ENCODE data around the gene SMIM31. TPM values are rescaled to one million over a fixed set of nuclear protein-coding genes. Genes with fewer than 3 reads are reported as not detected.

SMIM31 gene
- total RNA-seq, 1 donor from 2014 or later = not detected

GRCh38 chr4:164799410-164799809, 45.5 kb downstream of the SMIM31 start:
- H3K9me3 Mint-ChIP-seq (ENCODE audit: low read depth) = no peaks in the 10 kb centered on the region
- H3K27ac Mint-ChIP-seq = no peak overlapping the region
- no peaks in the 10 kb centered on the region for H3K36me3 Mint-ChIP-seq (ENCODE audit: insufficient read depth)
- no peak overlapping the region for H3K4me3 Mint-ChIP-seq (ENCODE audit: low read depth)
- peaks cover 7% of the 10 kb centered on the region for H3K4me1 Mint-ChIP-seq (ENCODE audit: low read depth)
- no peak for DNase-seq (ENCODE audit: low spot score, unreplicated experiment)
- no peaks in the 10 kb centered on the region for H3K27me3 Mint-ChIP-seq
- no peak for TF ChIP-seq CTCF (IDR thresholded peaks at IDR 0.05; ENCODE audit: unreplicated experiment)

GRCh38 chr4:164800786-164801185, 46.9 kb downstream of the SMIM31 start:
- H3K36me3 Mint-ChIP-seq (ENCODE audit: insufficient read depth) = no peaks in the 10 kb centered on the region
- no peaks in the 10 kb centered on the region for H3K27me3 Mint-ChIP-seq
- H3K4me3 Mint-ChIP-seq (ENCODE audit: low read depth) = no peak overlapping the region
- no peaks in the 10 kb centered on the region for H3K9me3 Mint-ChIP-seq (ENCODE audit: low read depth)
- DNase-seq (ENCODE audit: low spot score, unreplicated experiment) = no peak
- TF ChIP-seq CTCF (IDR thresholded peaks at IDR 0.05; ENCODE audit: unreplicated experiment) = no peak
- peaks cover 17% of the 10 kb centered on the region for H3K4me1 Mint-ChIP-seq (ENCODE audit: low read depth)
- H3K27ac Mint-ChIP-seq = no peak overlapping the region

- no peak for TF ChIP-seq CTCF (IDR thresholded peaks at IDR 0.05; ENCODE audit: unreplicated experiment)
- Mint-ChIP-seq H3K9me3 (ENCODE audit: low read depth) (no peaks in the 10 kb centered on the region), H3K4me1 (ENCODE audit: low read depth) (peaks cover 21% of the 10 kb centered on the region), H3K36me3 (ENCODE audit: insufficient read depth) (no peaks in the 10 kb centered on the region), H3K27ac (no peak overlapping the region), H3K27me3 (no peaks in the 10 kb centered on the region), H3K4me3 (ENCODE audit: low read depth) (no peak overlapping the region)
- no peak for DNase-seq (ENCODE audit: low spot score, unreplicated experiment)
Observed at GRCh38 chr4:164802301-164802901, 48.5 kb downstream of the SMIM31 start.

- H3K27me3 Mint-ChIP-seq = no peaks in the 10 kb centered on the region
- no peak overlapping the region for H3K27ac Mint-ChIP-seq
- H3K4me1 Mint-ChIP-seq (ENCODE audit: low read depth) = peaks cover 25% of the 10 kb centered on the region
- no peak for DNase-seq (ENCODE audit: low spot score, unreplicated experiment)
- TF ChIP-seq CTCF (IDR thresholded peaks at IDR 0.05; ENCODE audit: unreplicated experiment) = no peak
- no peaks in the 10 kb centered on the region for H3K36me3 Mint-ChIP-seq (ENCODE audit: insufficient read depth)
- H3K4me3 Mint-ChIP-seq (ENCODE audit: low read depth) = no peak overlapping the region
- H3K9me3 Mint-ChIP-seq (ENCODE audit: low read depth) = no peaks in the 10 kb centered on the region
Observed at GRCh38 chr4:164803702-164804101, 49.8 kb downstream of the SMIM31 start.

- DNase-seq (ENCODE audit: low spot score, unreplicated experiment) = no peak
- Mint-ChIP-seq H3K4me3 (ENCODE audit: low read depth) (no peak overlapping the region), H3K9me3 (ENCODE audit: low read depth) (peaks cover 3% of the 10 kb centered on the region), H3K36me3 (ENCODE audit: insufficient read depth) (no peaks in the 10 kb centered on the region), H3K27me3 (no peaks in the 10 kb centered on the region), H3K4me1 (ENCODE audit: low read depth) (peaks cover 21% of the 10 kb centered on the region), H3K27ac (no peak overlapping the region)
- no peak for TF ChIP-seq CTCF (IDR thresholded peaks at IDR 0.05; ENCODE audit: unreplicated experiment)
Observed at GRCh38 chr4:164807611-164808010, 53.7 kb downstream of the SMIM31 start.
